ENCODE results near the gene MAST3. TPM values are rescaled to one million over a fixed set of nuclear protein-coding genes. Genes with fewer than 3 reads are reported as not detected.

MAST3 gene
- total RNA-seq, 1 experiment from 2014 or later, result 14.2 TPM

GRCh38 chr19:18128805-18129204 lies 31.2 kb downstream of the MAST3 start:
- H3K4me3 ChIP-seq (replicated peaks in 1 of 2; ENCODE audit: low read depth in 1 of 2, low read length in 2 of 2), result no peak overlapping the region
- DNase-seq (ENCODE audit: low read depth, low spot score) (no peak), ATAC-seq (no peak)
- ChIA-PET RAD21 (ENCODE audit: low non-redundant PET in 1 of 2, low total read pairs in 2 of 2, uncharacterized antibody in 2 of 2, unreplicated experiment in 2 of 2) (no interaction called here), POLR2A (no interaction called here), CTCF (no interaction called here)
- H4K20me1 ChIP-seq (ENCODE audit: insufficient read depth), result no peaks in the 10 kb centered on the region
- no peaks in the 10 kb centered on the region for H3K9me3 ChIP-seq (ENCODE audit: control insufficient read depth in 1 of 2, insufficient read depth in 1 of 2, low read depth in 1 of 2, low read length in 2 of 2)
- intact Hi-C loops (cut with micrococcal nuclease), result no loop called here
- BruUV-seq (replicated peaks), result no TSS peak
- peaks cover 6 to 14% of the 10 kb centered on the region in 2 experiments; a peak in 3 of 4 replicates for H3K36me3 ChIP-seq (ENCODE audit: control insufficient read depth in 1 of 2, insufficient read depth in 2 of 2, low read length in 2 of 2)
- H3K4me2 ChIP-seq (ENCODE audit: low read length), result no peak overlapping the region
- H3K79me2 ChIP-seq (ENCODE audit: insufficient read depth, low read length), result no peaks in the 10 kb centered on the region
- H3K27ac ChIP-seq (ENCODE audit: low read depth, low read length), result no peak overlapping the region
- TF ChIP-seq ZNF274 (IDR thresholded peaks at IDR 0.05; ENCODE audit: low read depth, low read length), result no peak
- no peak for TF ChIP-seq SRF (IDR thresholded peaks at IDR 0.05; ENCODE audit: low read depth)
- TF ChIP-seq, protein P1, sequence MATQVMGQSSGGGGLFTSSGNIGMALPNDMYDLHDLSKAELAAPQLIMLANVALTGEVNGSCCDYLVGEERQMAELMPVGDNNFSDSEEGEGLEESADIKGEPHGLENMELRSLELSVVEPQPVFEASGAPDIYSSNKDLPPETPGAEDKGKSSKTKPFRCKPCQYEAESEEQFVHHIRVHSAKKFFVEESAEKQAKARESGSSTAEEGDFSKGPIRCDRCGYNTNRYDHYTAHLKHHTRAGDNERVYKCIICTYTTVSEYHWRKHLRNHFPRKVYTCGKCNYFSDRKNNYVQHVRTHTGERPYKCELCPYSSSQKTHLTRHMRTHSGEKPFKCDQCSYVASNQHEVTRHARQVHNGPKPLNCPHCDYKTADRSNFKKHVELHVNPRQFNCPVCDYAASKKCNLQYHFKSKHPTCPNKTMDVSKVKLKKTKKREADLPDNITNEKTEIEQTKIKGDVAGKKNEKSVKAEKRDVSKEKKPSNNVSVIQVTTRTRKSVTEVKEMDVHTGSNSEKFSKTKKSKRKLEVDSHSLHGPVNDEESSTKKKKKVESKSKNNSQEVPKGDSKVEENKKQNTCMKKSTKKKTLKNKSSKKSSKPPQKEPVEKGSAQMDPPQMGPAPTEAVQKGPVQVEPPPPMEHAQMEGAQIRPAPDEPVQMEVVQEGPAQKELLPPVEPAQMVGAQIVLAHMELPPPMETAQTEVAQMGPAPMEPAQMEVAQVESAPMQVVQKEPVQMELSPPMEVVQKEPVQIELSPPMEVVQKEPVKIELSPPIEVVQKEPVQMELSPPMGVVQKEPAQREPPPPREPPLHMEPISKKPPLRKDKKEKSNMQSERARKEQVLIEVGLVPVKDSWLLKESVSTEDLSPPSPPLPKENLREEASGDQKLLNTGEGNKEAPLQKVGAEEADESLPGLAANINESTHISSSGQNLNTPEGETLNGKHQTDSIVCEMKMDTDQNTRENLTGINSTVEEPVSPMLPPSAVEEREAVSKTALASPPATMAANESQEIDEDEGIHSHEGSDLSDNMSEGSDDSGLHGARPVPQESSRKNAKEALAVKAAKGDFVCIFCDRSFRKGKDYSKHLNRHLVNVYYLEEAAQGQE (IDR thresholded peaks at IDR 0.05; ENCODE audit: low read depth), result no peak
- no peak for TF ChIP-seq CEBPB (IDR thresholded peaks at IDR 0.05; ENCODE audit: low read depth)
- no peak for TF ChIP-seq EZH2 (IDR thresholded peaks at IDR 0.05)
- no peak for TF ChIP-seq SP1 (IDR thresholded peaks at IDR 0.05; ENCODE audit: low read depth)
- no peak for TF ChIP-seq EGR1 (IDR thresholded peaks at IDR 0.05; ENCODE audit: low read depth)
- no peak for TF ChIP-seq YY1 (IDR thresholded peaks at IDR 0.05; ENCODE audit: extremely low read depth, insufficient replicate concordance, low read depth, low read length)
- no peak for TF ChIP-seq CBX3 (IDR thresholded peaks at IDR 0.05; ENCODE audit: low read depth)
- no peak for TF ChIP-seq ZFX (IDR thresholded peaks at IDR 0.05)
- TF ChIP-seq EZH2phosphoT487 (IDR thresholded peaks at IDR 0.05; ENCODE audit: borderline replicate concordance), result no peak
- TF ChIP-seq POLR2AphosphoS5 (IDR thresholded peaks at IDR 0.05; ENCODE audit: low read depth, low read length), result no peak
- no peak for TF ChIP-seq RAD21 (IDR thresholded peaks at IDR 0.05; ENCODE audit: low read depth)
- no peak for TF ChIP-seq JUND (IDR thresholded peaks at IDR 0.05)
- H3K4me1 ChIP-seq (ENCODE audit: control insufficient read depth in 1 of 2, insufficient read depth in 2 of 2, low read length in 2 of 2), result no peaks in the 10 kb centered on the region
- no peak overlapping the region for H3K9ac ChIP-seq (ENCODE audit: low read length)
- no peaks in the 10 kb centered on the region for H3K27me3 ChIP-seq (ENCODE audit: insufficient read depth, low read length)
- H3K9me2 ChIP-seq (ENCODE audit: insufficient read depth), result no peaks in the 10 kb centered on the region
- H2AFZ ChIP-seq (ENCODE audit: low read depth, low read length, poor library complexity, severe bottlenecking), result no peak overlapping the region

Data from HCT116 (cell line).